HFFc6 (cell line): ENCODE results near the gene IL1RAPL1. TPM values are rescaled to one million over a fixed set of nuclear protein-coding genes. Genes with fewer than 3 reads are reported as not detected.

Experiments used
- DNase-seq: peaks from one replicate; pipeline ENCODE4 v3.0.0-alpha.2; 2018
- H3K27ac Mint-ChIP-seq: 2 replicates; pipeline ENCODE4 v1.8.0; 2020; ENCODE audit warnings: mild to moderate bottlenecking, mixed read lengths
- H3K27me3 Mint-ChIP-seq: 2 replicates; pipeline ENCODE4 v1.8.0; 2021; ENCODE audit warnings: mild to moderate bottlenecking, moderate library complexity, mixed read lengths; ENCODE audit not compliant: insufficient read depth
- H3K36me3 Mint-ChIP-seq: 2 replicates; pipeline ENCODE4 v1.8.0; 2021; ENCODE audit warnings: low read depth, mixed read lengths
- H3K4me1 Mint-ChIP-seq: 2 replicates; pipeline ENCODE4 v1.8.0; 2020; ENCODE audit warnings: low read depth, mixed read lengths
- H3K4me3 Mint-ChIP-seq: 2 replicates; pipeline ENCODE4 v1.8.0; 2020; ENCODE audit warnings: mild to moderate bottlenecking, moderate library complexity, mixed read lengths
- H3K9me3 Mint-ChIP-seq: 2 replicates; pipeline ENCODE4 v1.8.0; 2020; ENCODE audit warnings: mild to moderate bottlenecking, mixed read lengths
- total RNA-seq, 6 experiments: library from RNA; stranded (reverse); fragmentation: NEBNext Ultra II Directional; extraction: Animal tissue kit (Norgen Biotek cat#: 25700); gene quantifications; 2 replicates in 1 of 6; 3 replicates in 5 of 6; pipeline ENCODE4 v1.2.3, GENCODE V29; 2021
- TF ChIP-seq, protein P1 (sequence below): fragments of 200-600 bp; sonication (generic); IDR thresholded peaks from 2 replicates; pipeline ENCODE4 v1.5.0; 2021; ENCODE audit warnings: antibody characterized with exemption, mild to moderate bottlenecking

Gene IL1RAPL1
- total RNA-seq, 6 experiments from 2014 or later: not detected

DNA sequence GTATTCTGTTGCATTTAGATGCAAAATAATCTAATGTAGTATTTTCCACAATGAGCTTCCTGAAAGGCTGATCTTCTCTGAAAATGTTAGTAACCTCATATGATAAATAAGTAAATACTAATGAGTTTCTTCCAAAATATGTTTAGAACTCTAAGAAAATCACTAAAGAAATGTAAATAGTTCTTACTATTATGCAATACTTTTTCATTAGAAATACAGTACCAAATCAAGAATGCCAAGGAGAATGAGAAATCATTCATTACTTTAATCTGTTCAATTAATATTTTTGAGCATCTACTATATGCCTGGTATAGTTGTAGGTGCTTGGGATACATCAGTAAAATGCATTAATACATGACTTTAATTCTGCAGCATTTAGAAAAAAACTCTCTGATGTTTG lies 130.6 kb downstream of the IL1RAPL1 start:
- TF ChIP-seq, protein P1, sequence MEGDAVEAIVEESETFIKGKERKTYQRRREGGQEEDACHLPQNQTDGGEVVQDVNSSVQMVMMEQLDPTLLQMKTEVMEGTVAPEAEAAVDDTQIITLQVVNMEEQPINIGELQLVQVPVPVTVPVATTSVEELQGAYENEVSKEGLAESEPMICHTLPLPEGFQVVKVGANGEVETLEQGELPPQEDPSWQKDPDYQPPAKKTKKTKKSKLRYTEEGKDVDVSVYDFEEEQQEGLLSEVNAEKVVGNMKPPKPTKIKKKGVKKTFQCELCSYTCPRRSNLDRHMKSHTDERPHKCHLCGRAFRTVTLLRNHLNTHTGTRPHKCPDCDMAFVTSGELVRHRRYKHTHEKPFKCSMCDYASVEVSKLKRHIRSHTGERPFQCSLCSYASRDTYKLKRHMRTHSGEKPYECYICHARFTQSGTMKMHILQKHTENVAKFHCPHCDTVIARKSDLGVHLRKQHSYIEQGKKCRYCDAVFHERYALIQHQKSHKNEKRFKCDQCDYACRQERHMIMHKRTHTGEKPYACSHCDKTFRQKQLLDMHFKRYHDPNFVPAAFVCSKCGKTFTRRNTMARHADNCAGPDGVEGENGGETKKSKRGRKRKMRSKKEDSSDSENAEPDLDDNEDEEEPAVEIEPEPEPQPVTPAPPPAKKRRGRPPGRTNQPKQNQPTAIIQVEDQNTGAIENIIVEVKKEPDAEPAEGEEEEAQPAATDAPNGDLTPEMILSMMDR: no peak
- no peaks in the 10 kb centered on the region for H3K36me3 Mint-ChIP-seq
- no peak overlapping the region for H3K27ac Mint-ChIP-seq
- H3K27me3 Mint-ChIP-seq: no peaks in the 10 kb centered on the region; the same call in 1 of the 2 replicates
- no peaks in the 10 kb centered on the region for H3K4me1 Mint-ChIP-seq
- H3K4me3 Mint-ChIP-seq: no peak overlapping the region
- DNase-seq: no peak
- H3K9me3 Mint-ChIP-seq: peaks cover 12% of the 10 kb centered on the region

DNA sequence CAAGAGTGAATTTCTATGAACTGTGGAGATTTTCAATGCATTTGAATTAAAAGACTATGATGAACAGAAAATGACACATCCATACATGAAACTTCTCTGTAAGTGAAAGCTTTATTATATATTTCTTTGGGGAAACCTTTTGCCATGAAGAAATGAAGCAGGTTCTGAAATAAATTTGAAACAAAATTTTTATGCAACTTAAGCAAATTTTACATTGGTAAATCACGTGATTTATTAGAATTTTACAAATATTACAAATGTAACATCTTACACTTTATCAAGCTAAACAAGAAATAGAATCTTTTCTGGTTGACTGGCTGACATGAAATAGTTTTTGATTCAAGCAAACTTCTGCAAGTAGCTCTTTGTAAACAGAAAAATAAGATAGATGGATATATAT lies 131.2 kb downstream of the IL1RAPL1 start:
- Mint-ChIP-seq H3K27ac (no peak overlapping the region), H3K4me1 (no peaks in the 10 kb centered on the region)

DNA sequence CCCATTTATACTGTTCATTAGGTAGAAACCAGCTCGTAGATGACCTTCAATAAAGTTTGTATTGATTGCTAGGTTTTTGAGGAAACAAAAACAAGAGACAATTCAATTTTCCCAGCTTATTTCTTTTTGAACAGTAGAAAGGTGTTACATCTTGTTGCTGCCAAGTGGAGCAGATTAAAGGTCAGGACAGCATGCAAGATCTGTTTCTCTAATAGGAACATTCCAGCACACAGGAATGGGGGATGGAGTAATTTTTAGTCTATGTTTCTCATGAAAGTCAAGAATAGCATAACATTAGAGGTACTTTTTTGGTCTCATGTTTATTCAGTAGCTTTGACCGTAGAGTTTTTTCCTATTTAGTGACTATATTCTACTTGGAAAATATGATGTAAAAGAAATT lies 132.4 kb downstream of the IL1RAPL1 start:
- no peaks in the 10 kb centered on the region; the same call in 1 of the 2 replicates for H3K27me3 Mint-ChIP-seq
- TF ChIP-seq, protein P1: no peak
- H3K4me1 Mint-ChIP-seq: no peaks in the 10 kb centered on the region
- no peak overlapping the region for H3K27ac Mint-ChIP-seq
- no peak overlapping the region for H3K4me3 Mint-ChIP-seq
- DNase-seq: no peak
- peaks cover 12% of the 10 kb centered on the region for H3K9me3 Mint-ChIP-seq
- no peaks in the 10 kb centered on the region for H3K36me3 Mint-ChIP-seq

More for the DNA sequence above, 131.2 kb downstream of the IL1RAPL1 start:
- TF ChIP-seq, protein P1: no peak
- Mint-ChIP-seq H3K27me3 (no peaks in the 10 kb centered on the region; the same call in 1 of the 2 replicates), H3K36me3 (no peaks in the 10 kb centered on the region), H3K4me3 (no peak overlapping the region), H3K9me3 (peaks cover 12% of the 10 kb centered on the region)
- DNase-seq: no peak

DNA sequence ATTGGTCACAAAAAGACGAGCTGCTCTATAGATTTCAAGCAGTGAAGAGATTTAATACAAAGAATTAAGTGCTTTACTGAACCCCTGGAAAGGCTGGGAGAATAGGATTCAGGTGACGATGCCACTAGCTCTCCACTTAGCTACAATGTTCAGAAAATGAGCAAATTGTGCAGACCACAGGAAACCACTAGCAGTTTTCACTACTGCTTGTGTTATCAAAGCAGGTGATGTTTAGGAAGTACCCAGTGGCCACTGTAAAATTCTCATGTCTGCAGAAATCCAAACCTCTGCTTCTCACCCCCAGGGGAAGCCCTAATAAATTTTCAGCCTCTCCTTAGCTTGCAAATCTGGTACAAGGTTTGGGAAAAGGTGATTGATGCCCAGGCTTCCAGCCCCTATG lies 165.1 kb downstream of the IL1RAPL1 start:
- no peak overlapping the region for H3K27ac Mint-ChIP-seq
- H3K4me3 Mint-ChIP-seq: no peak overlapping the region
- H3K9me3 Mint-ChIP-seq: peaks cover 11% of the 10 kb centered on the region
- no peaks in the 10 kb centered on the region for H3K36me3 Mint-ChIP-seq
- no peaks in the 10 kb centered on the region for H3K27me3 Mint-ChIP-seq
- no peaks in the 10 kb centered on the region for H3K4me1 Mint-ChIP-seq
- TF ChIP-seq, protein P1: no peak
- no peak for DNase-seq

DNA sequence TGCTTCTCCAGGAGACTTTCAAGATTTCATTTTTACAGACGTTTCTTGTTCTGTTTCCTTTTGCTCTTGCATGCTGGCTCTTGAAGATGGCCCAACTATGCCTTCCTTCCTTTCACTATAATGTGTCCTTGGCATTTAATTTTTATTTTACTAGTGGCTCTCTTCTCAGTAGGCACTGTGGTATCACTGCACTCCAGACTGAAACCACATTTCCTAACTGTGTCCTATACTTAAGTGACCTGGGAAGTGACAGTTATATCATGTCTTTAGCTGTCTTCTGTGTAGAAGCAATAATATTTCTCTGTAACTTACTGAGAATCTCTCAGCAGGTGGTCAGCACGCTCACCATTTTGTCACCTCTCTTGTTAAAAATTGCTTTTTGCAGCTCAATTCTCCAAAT lies 168.9 kb downstream of the IL1RAPL1 start:
- no peaks in the 10 kb centered on the region for H3K4me1 Mint-ChIP-seq
- H3K9me3 Mint-ChIP-seq: peaks cover 14% of the 10 kb centered on the region
- DNase-seq: no peak
- H3K4me3 Mint-ChIP-seq: no peak overlapping the region
- H3K27me3 Mint-ChIP-seq: no peaks in the 10 kb centered on the region
- TF ChIP-seq, protein P1: no peak
- H3K36me3 Mint-ChIP-seq: no peaks in the 10 kb centered on the region
- H3K27ac Mint-ChIP-seq: no peak overlapping the region

DNA sequence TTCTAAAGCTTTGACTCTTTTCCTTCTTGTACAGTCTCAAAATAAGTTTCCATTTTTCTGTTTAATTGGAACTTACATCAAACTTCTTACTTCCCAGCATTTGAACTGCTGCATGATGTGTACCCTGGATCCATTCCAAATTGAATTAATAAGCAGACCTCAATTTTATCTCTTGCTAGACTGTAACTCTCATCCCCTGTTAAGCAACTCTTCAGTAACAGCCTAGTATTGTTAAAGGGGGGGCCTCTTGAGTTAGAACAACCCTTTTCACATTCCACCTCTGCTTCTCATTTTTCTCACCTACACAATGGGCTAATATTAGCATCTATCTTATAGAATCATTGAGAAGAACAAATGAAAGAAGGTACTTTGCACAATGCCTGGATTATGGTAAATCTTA lies 169.4 kb downstream of the IL1RAPL1 start:
- H3K9me3 Mint-ChIP-seq: peaks cover 14% of the 10 kb centered on the region
- TF ChIP-seq, protein P1: no peak
- no peaks in the 10 kb centered on the region for H3K27me3 Mint-ChIP-seq
- no peak for DNase-seq
- H3K36me3 Mint-ChIP-seq: no peaks in the 10 kb centered on the region
- H3K4me3 Mint-ChIP-seq: no peak overlapping the region
- no peak overlapping the region for H3K27ac Mint-ChIP-seq
- no peaks in the 10 kb centered on the region for H3K4me1 Mint-ChIP-seq
